Naive B cell (primary cell): ENCODE measurements around the gene SNRPA1. TPM values are rescaled to one million over a fixed set of nuclear protein-coding genes. Genes with fewer than 3 reads are reported as not detected.

ENCODE experiments used
- ATAC-seq, 2 donors: fragments of 150-1000 bp; cut with Tn5 transposase; 2 replicates each; pipeline ENCODE4 v1.10.0; 2021; ENCODE audit warnings: low read depth in 2 of 2, mild to moderate bottlenecking in 2 of 2, moderate library complexity in 2 of 2
- DNase-seq: peaks from one replicate; pipeline ENCODE4 v3.0.0; 2022
- H3K27ac Mint-ChIP-seq, 6 donors: one replicate each; pipeline ENCODE4 v1.8.0; 2020 to 2022; ENCODE audit warnings: mild to moderate bottlenecking in 6 of 6, mixed read lengths in 6 of 6, moderate library complexity in 5 of 6, inconsistent platforms in 2 of 6
- H3K27me3 Mint-ChIP-seq, 3 donors: one replicate each; pipeline ENCODE4 v1.8.0; 2021 to 2022; ENCODE audit warnings: mixed read lengths in 3 of 3, mild to moderate bottlenecking in 1 of 3
- H3K36me3 Mint-ChIP-seq, 2 donors: one replicate each; pipeline ENCODE4 v1.8.0; 2020 to 2022; ENCODE audit warnings: mixed read lengths in 2 of 2, inconsistent platforms in 1 of 2, mild to moderate bottlenecking in 1 of 2
- H3K4me1 Mint-ChIP-seq, 3 donors: one replicate each; pipeline ENCODE4 v1.8.0; 2020 to 2022; ENCODE audit warnings: mixed read lengths in 3 of 3, inconsistent platforms in 1 of 3, mild to moderate bottlenecking in 1 of 3, moderate library complexity in 1 of 3
- H3K4me3 Mint-ChIP-seq, 8 donors: one replicate each; pipeline ENCODE4 v1.8.0; 2020 to 2022; ENCODE audit warnings: mild to moderate bottlenecking in 8 of 8, mixed read lengths in 8 of 8, moderate library complexity in 8 of 8, inconsistent platforms in 2 of 8
- H3K9me3 Mint-ChIP-seq, 7 donors: one replicate each; pipeline ENCODE4 v1.8.0; 2020 to 2022; ENCODE audit warnings: mixed read lengths in 7 of 7, mild to moderate bottlenecking in 5 of 7, inconsistent platforms in 2 of 7, moderate library complexity in 1 of 7
- polyA plus RNA-seq, 6 donors: library from polyadenylated mRNA; unstranded; fragments of 300-500 nt; fragmentation: Illumina TruSeq; gene quantifications; one replicate each; pipeline ENCODE4 v1.2.3, GENCODE V29; 2021; ENCODE audit warnings: low read depth in 6 of 6

SNRPA1 gene
- polyA plus RNA-seq, 6 donors from 2014 or later, result 60.4 to 74.7 (median 66.6) TPM

DNA sequence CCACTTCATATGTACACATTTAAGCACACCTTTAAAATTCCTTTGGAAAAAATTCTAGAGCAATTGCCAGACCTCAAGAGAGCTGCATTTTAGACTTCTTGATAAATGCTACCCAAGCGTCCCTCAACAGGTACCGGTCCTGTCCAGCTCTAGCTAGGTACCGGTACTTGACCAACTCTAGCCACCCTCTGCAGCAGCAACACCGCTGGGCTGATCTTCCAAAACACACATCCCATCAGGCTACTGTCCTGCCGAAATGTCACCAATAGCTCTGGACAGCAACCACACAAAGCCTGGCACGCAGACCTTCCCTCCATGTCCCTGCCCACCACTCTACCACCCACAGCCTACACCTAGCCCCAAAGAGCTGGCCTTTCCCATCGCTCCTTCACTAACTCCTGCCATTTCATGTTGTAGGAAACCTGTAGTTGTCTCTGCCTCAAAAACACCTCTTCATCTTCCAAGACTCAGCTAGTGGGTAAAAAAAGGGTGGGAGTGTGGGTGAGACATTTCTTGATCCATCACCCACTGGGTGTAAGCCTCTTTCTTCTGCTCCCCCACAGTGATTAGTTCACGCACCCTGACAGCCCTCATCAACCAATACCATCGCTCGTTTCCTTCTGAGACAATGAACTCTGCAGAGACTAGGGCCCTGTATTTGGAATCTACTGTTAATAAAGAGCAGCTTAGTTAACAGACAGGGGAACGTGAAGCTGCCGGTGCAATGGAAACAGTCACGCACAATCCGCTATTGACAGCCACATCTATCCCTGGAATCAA, 50.0 kb downstream of the SNRPA1 start:
- Mint-ChIP-seq H3K27me3 (no peaks in the 10 kb centered on the region), H3K4me1 (peaks cover 58 to 95% (median 84%) of the 10 kb centered on the region in 3 donors), H3K9me3 (no peaks in the 10 kb centered on the region), H3K27ac (peak overlapping the region in 5 of 6 donors; percentile 18 to 85 (median 78)), H3K36me3 (no peaks in the 10 kb centered on the region), H3K4me3 (peak overlapping the region; percentile 2 to 79 (median 63))
- DNase-seq (no peak), ATAC-seq (no peak)

DNA sequence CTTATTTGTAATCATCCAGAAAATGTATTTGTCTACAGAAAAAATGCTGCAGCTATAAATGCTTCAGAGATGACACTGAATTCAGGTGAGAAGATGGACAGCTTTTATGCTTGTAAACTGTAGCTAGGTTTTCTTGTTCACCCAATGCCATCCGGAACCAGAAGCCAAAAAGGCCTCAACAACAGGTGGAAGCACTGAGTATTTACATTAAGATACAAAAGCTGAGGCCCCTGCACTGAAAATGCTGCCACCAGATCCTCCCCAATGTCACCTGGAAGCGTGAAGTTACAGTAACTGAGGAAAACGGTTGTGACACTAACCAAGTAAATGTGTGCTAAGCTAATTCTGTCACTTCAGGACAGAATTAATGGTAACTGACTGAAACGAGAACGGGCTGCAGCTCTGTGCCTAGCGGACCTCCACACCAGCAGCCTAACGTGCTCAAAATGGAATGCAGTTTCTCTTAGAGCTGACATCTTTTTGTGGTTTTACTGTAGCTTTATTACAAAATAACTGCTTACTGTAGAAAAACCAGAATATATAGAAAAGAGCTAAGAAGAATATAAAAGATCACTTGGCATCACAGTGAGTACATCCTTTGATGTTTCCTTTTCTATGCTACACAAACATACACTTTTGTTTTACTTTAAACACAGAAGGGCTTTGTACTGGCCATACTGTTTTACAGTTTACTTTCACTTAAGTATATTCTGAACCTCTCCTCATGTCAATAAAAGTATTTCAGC, 50.8 kb downstream of the SNRPA1 start:
- H3K9me3 Mint-ChIP-seq, result no peaks in the 10 kb centered on the region
- DNase-seq, result no peak
- ATAC-seq, result no peak
- H3K27me3 Mint-ChIP-seq, result no peaks in the 10 kb centered on the region
- H3K4me3 Mint-ChIP-seq, result peak overlapping the region; percentile 2 to 79 (median 66)
- H3K36me3 Mint-ChIP-seq, result no peaks in the 10 kb centered on the region
- peaks cover 63 to 95% (median 84%) of the 10 kb centered on the region in 3 donors for H3K4me1 Mint-ChIP-seq
- H3K27ac Mint-ChIP-seq, result peak overlapping the region in 5 of 6 donors; percentile 18 to 94 (median 73)

DNA sequence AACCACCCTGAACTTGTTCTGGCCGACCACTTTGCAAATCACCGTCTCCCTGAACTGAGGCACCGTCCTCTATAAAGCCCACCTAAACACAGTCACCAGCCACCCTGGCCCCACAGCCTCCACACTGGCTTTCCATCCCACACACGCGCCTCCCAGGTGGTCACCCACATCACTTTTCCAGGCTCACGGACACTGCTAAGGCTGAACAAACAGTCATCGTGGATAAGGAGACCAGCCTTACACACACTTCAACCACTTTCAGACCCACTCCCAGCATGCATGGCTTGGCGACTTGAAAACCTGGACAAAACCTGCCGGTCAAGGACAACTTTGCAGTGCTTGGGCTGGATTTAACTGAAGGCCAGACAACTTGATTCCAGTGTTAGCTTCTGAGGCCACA, 51.6 kb downstream of the SNRPA1 start:
- no peaks in the 10 kb centered on the region for H3K36me3 Mint-ChIP-seq
- H3K4me3 Mint-ChIP-seq, result peak overlapping the region in 6 of 8 donors; percentile 20 to 87 (median 78)
- H3K27me3 Mint-ChIP-seq, result no peaks in the 10 kb centered on the region
- no peaks in the 10 kb centered on the region for H3K9me3 Mint-ChIP-seq
- peak overlapping the region in 5 of 6 donors; percentile 68 to 94 (median 75) for H3K27ac Mint-ChIP-seq
- DNase-seq, result no peak
- H3K4me1 Mint-ChIP-seq, result peaks cover 68 to 93% (median 81%) of the 10 kb centered on the region in 3 donors
- ATAC-seq, result no peak

DNA sequence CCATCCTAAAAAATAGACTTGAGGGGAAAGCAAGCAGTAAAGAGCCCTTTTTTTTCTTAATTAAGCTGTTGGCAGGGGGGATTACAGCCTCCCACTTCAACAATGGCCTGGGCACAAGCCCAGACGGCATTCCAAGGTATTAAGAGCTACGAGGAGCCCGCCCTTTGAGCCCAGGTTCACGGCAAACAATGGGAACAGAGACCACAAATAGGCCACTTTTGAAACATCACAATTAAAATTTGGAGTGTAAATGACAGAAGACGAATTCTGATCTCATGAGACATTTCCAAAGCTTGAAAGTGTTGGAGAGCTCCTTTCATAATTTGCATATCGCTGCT, 52.1 kb downstream of the SNRPA1 start:
- Mint-ChIP-seq H3K4me3 (peak overlapping the region; percentile 53 to 87 (median 78)), H3K27ac (peak overlapping the region; percentile 5 to 91 (median 68)), H3K4me1 (peaks cover 68 to 89% (median 76%) of the 10 kb centered on the region in 3 donors), H3K27me3 (no peaks in the 10 kb centered on the region), H3K9me3 (no peaks in the 10 kb centered on the region), H3K36me3 (no peaks in the 10 kb centered on the region)
- no peak for ATAC-seq
- no peak for DNase-seq

DNA sequence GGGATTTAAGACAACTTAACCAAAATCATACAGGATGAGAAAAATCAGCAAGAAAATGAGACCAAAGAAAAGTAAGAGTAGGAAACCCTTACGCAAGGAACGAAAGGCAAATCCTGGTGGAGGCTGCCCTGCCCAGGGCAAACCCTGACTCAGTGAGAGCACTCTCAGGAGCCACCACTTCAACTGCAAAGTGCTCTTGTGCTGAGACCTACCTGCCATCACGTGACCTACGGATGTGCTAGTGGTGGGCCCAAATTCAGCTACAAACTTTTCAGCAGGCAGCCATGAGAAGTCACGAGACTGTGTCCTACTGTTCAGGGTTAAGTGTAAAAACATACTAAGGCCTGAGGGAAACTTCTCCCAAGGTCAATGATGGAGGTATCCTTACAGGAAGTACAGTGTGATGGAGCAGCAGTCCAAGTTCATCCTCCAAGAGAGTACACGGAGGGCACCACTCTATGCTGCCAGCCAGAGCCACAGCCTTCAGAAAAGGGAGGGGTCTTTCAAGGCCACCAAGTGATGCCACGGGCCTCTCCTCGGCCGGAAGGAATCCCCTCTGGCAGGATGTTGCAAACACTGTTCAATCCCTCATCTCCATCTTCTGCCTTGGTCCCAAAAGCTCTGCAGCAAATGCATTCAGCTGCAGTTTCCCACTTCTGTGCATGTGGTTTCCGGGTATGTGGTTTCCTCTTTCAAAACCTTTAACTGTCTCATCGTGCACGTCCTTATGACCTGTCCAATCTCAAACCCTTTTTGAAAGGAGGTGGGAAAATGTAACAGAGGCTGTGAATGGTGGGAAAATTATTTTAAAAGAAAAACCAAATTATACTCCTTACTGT, 52.7 kb downstream of the SNRPA1 start:
- H3K4me3 Mint-ChIP-seq, result peak overlapping the region; percentile 53 to 87 (median 78)
- peak overlapping the region; percentile 5 to 91 (median 68) for H3K27ac Mint-ChIP-seq
- no peaks in the 10 kb centered on the region for H3K36me3 Mint-ChIP-seq
- H3K9me3 Mint-ChIP-seq, result no peaks in the 10 kb centered on the region
- ATAC-seq (peak; percentile 91 to 94), DNase-seq (peak; percentile 72)
- H3K27me3 Mint-ChIP-seq, result no peaks in the 10 kb centered on the region
- H3K4me1 Mint-ChIP-seq, result peaks cover 64 to 85% (median 70%) of the 10 kb centered on the region in 3 donors

DNA sequence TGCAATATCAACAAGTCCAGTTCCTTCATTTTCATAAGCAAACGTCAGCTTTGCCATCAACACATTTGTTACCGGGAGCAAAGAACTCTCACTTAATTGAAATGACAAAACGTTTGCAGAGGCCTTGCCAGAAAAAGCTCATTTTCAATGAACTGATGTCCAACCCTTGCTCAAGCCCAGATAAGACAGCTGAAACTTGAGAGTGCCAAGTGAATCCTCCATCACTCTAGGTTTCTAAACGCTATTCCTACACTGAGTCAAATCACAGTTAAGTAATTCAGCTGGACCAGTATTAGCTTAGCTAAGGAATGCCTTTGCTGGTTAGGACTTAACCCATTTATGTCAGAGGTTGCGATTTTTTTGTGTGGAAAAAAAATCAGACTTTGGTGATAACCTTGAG, 54.7 kb downstream of the SNRPA1 start:
- ATAC-seq (no peak), DNase-seq (no peak)
- Mint-ChIP-seq H3K4me3 (no peak overlapping the region), H3K4me1 (peaks cover 48 to 70% (median 58%) of the 10 kb centered on the region in 3 donors), H3K27ac (no peak overlapping the region), H3K36me3 (no peaks in the 10 kb centered on the region), H3K27me3 (no peaks in the 10 kb centered on the region), H3K9me3 (no peaks in the 10 kb centered on the region)

DNA sequence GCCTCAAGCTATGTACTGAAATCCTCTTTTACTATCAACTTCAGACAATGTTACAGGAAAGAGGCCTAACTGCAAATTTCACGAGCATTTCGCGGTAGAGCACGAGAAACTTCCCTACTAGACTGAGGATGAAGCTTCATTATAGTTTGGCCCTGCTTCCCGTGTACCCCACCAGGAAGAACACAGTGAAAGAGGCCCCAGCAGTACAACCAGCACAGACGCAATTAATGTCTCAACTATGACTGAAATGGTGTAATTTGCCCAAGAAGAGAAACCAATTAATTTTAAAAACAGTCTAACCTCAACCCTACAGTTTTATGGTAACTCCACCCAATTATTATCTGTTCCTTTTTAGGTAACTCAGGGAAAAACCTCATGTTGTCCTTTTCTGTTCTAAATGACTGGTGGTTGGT, 55.3 kb downstream of the SNRPA1 start:
- H3K4me3 Mint-ChIP-seq, result peak overlapping the region; percentile 14 to 82 (median 50)
- ATAC-seq, result no peak
- no peak for DNase-seq
- H3K36me3 Mint-ChIP-seq, result no peaks in the 10 kb centered on the region
- H3K27ac Mint-ChIP-seq, result peak overlapping the region in 5 of 6 donors; percentile 27 to 90 (median 65)
- H3K4me1 Mint-ChIP-seq, result peaks cover 42 to 64% (median 52%) of the 10 kb centered on the region in 3 donors
- H3K9me3 Mint-ChIP-seq, result no peaks in the 10 kb centered on the region
- H3K27me3 Mint-ChIP-seq, result no peaks in the 10 kb centered on the region

DNA sequence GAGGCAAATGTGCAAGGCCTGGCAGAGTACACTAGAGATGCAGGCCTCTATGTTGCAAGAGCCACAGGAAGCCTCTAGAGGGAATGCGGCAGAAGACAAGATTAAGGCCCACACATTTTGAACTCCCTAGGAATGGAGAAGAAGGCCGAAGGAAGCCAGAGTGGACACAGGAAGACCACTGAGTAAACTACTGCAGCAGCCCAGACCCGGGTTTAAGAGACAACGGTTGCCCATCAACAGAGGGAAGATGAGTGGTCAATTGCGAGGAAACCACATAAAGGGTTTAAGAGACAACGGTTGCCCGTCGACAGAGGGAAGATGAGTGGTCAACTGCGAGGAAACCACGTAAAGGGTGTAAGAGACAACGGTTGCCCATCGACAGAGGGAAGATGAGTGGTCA, 57.8 kb downstream of the SNRPA1 start:
- no peaks in the 10 kb centered on the region for H3K9me3 Mint-ChIP-seq
- no peak overlapping the region for H3K27ac Mint-ChIP-seq
- peaks cover 27 to 57% (median 46%) of the 10 kb centered on the region in 3 donors for H3K4me1 Mint-ChIP-seq
- ATAC-seq, result no peak
- peaks cover 5 to 9% of the 10 kb centered on the region in 2 donors for H3K36me3 Mint-ChIP-seq
- H3K27me3 Mint-ChIP-seq, result no peaks in the 10 kb centered on the region
- H3K4me3 Mint-ChIP-seq, result no peak overlapping the region
- no peak for DNase-seq

DNA sequence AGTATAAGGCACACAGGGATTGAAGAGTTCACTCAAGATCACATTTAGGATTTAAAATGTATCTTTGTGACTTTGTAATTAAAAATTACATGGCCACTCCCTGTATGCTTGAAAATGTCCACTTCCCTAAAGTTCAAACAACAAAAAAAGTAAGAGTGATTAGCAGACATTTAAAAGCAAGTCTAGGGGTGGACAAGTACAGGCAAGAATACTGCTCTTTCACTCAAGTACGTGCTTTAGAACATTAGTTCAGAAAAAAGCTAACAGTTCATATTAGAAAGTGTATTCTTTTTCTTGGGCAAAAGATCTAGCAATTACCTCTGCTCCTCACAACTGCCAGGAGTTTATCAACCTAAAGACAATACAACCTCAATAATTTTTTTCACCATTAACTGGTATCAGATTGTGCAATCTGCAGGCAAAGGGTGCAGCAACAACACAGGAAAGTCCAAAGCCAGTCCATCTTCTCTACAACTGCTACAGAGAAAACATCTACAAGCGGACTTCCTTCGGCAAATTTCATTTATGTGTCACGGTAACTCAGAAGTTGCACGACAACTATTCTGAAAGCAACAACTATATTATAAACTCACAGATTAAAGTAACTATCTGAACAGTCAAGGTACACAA, 61.3 kb downstream of the SNRPA1 start:
- peaks cover 20 to 22% of the 10 kb centered on the region in 2 donors for H3K36me3 Mint-ChIP-seq
- DNase-seq (no peak), ATAC-seq (no peak)
- peaks cover 15 to 49% (median 27%) of the 10 kb centered on the region in 3 donors for H3K4me1 Mint-ChIP-seq
- H3K27me3 Mint-ChIP-seq, result no peaks in the 10 kb centered on the region
- no peak overlapping the region for H3K4me3 Mint-ChIP-seq
- H3K27ac Mint-ChIP-seq, result no peak overlapping the region
- H3K9me3 Mint-ChIP-seq, result peaks cover 0 to 11% (median 2%) of the 10 kb centered on the region in 7 donors

DNA sequence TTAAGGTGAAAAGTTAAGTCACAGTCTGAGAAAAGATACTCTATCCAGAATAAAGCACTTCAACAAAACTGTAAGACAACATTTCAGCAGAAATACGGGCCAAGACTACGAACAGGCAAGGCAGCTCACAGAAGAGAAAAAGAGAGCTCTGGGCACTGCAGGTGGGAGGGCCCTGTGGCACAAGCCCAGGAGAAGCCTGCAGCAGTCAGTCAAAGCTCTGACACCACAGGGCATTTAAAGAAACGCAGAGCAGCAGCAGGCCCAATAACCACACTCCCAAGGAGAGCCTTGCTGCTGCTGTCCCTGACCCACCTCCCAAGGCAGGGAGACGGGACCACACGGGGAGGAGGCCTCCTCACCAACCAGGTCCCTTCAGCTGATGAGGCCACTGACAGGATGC, 62.4 kb downstream of the SNRPA1 start:
- Mint-ChIP-seq H3K4me1 (peaks cover 15 to 54% (median 34%) of the 10 kb centered on the region in 3 donors), H3K36me3 (peaks cover 31 to 33% of the 10 kb centered on the region in 2 donors), H3K27ac (peak overlapping the region in 1 of 6 donors; percentile 6), H3K4me3 (no peak overlapping the region), H3K9me3 (peaks cover 5 to 21% (median 12%) of the 10 kb centered on the region in 7 donors), H3K27me3 (no peaks in the 10 kb centered on the region)
- DNase-seq, result no peak
- no peak for ATAC-seq
